Measurements from ENCODE around the gene TTLL5.

The TTLL5 gene

DNA sequence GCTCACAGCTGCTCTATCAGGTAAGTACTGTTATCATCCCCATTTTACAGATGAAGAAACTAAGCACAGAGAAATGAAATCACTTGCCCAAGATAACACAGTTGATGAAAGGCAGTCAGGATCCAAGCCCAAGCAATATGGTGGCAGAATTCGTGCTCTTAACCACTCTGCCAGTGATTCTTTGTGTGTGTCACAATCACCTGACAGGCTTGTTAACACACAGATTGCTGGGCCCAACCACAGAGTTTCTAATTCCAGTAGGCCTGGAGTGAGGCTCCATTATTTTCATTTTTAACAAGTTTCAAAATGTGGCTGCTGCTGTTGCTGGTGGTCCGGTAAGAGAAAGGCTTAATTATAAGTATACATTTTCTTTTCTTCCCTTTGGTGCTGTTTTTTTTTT lies 186.5 kb downstream of the TTLL5 start (continued):
- TF ChIP-seq, protein P1, sequence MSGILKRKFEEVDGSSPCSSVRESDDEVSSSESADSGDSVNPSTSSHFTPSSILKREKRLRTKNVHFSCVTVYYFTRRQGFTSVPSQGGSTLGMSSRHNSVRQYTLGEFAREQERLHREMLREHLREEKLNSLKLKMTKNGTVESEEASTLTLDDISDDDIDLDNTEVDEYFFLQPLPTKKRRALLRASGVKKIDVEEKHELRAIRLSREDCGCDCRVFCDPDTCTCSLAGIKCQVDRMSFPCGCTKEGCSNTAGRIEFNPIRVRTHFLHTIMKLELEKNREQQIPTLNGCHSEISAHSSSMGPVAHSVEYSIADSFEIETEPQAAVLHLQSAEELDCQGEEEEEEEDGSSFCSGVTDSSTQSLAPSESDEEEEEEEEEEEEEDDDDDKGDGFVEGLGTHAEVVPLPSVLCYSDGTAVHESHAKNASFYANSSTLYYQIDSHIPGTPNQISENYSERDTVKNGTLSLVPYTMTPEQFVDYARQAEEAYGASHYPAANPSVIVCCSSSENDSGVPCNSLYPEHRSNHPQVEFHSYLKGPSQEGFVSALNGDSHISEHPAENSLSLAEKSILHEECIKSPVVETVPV (CRISPR knock-in tag; IDR thresholded peaks at IDR 0.05) = no peak
- no peak for TF ChIP-seq ZNF8 (CRISPR knock-in tag; IDR thresholded peaks at IDR 0.05)
- TF ChIP-seq OSR1 (CRISPR knock-in tag; IDR thresholded peaks at IDR 0.05) = no peak

DNA sequence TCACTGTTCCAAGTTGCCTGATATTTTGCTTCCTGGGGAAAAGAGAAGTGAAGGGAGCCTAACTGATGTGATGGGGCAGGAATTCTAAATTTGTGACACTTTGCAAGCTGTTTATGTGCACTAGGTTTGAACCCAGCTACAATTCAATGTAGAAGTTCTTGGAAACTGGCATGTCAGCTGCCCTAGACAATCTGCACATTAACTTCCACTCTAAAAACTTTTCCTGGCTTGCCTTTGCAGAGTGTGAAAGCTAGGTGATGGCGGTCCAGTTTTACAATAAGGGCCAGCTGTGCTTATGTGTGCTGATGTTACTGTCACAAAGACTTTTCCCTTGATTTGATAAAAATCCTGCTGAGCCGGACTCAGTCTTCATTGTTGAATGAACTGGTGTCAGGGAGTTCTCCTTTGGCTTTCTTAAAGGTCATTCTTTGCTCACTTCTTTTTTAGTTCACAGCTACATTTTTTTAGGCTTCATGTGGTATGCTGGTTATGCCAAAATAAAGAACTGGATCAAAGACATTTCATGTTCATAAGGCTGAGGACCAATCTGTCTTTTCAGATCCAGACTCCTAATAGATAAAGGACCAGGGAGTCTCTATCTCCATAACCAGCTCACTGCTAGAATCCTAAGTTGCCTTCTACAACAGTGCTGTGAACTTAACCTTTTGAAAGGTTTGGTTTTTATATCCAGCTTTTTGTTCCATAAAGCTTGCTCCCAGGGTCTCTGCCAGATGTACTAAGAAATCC lies 187.3 kb downstream of the TTLL5 start:
- TF ChIP-seq ZNF8 (CRISPR knock-in tag; IDR thresholded peaks at IDR 0.05) (no peak), RARB (CRISPR knock-in tag; IDR thresholded peaks at IDR 0.05) (no peak), ZC3H10 (CRISPR knock-in tag; IDR thresholded peaks at IDR 0.05) (no peak), PPARA (CRISPR knock-in tag; IDR thresholded peaks at IDR 0.05; ENCODE audit: borderline replicate concordance) (no peak), SNAI2 (CRISPR knock-in tag; IDR thresholded peaks at IDR 0.05) (no peak), OSR1 (CRISPR knock-in tag; IDR thresholded peaks at IDR 0.05) (no peak), TOX (CRISPR knock-in tag; IDR thresholded peaks at IDR 0.05; ENCODE audit: borderline replicate concordance) (no peak), ZFP3 (CRISPR knock-in tag; IDR thresholded peaks at IDR 0.05) (no peak), BACH2 (CRISPR knock-in tag; IDR thresholded peaks at IDR 0.05; ENCODE audit: borderline replicate concordance) (no peak), ISL1 (CRISPR knock-in tag; IDR thresholded peaks at IDR 0.05) (no peak), ZNF565 (CRISPR knock-in tag; conservative IDR thresholded peaks at IDR 0.05; ENCODE audit: low read depth) (no peak), ZNF70 (CRISPR knock-in tag; IDR thresholded peaks at IDR 0.05) (no peak)
- TF ChIP-seq, protein P1 (CRISPR knock-in tag; IDR thresholded peaks at IDR 0.05) = no peak
- TF ChIP-seq, protein P2, sequence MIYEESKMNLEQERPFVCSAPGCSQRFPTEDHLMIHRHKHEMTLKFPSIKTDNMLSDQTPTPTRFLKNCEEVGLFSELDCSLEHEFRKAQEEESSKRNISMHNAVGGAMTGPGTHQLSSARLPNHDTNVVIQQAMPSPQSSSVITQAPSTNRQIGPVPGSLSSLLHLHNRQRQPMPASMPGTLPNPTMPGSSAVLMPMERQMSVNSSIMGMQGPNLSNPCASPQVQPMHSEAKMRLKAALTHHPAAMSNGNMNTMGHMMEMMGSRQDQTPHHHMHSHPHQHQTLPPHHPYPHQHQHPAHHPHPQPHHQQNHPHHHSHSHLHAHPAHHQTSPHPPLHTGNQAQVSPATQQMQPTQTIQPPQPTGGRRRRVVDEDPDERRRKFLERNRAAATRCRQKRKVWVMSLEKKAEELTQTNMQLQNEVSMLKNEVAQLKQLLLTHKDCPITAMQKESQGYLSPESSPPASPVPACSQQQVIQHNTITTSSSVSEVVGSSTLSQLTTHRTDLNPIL (CRISPR knock-in tag; IDR thresholded peaks at IDR 0.05; ENCODE audit: low read depth) = no peak
- TF ChIP-seq, protein P3, sequence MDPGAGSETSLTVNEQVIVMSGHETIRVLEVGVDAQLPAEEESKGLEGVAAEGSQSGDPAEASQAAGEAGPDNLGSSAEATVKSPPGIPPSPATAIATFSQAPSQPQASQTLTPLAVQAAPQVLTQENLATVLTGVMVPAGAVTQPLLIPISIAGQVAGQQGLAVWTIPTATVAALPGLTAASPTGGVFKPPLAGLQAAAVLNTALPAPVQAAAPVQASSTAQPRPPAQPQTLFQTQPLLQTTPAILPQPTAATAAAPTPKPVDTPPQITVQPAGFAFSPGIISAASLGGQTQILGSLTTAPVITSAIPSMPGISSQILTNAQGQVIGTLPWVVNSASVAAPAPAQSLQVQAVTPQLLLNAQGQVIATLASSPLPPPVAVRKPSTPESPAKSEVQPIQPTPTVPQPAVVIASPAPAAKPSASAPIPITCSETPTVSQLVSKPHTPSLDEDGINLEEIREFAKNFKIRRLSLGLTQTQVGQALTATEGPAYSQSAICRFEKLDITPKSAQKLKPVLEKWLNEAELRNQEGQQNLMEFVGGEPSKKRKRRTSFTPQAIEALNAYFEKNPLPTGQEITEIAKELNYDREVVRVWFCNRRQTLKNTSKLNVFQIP (CRISPR knock-in tag; IDR thresholded peaks at IDR 0.05; ENCODE audit: borderline replicate concordance, low read depth) = no peak
- no peak for ATAC-seq

DNA sequence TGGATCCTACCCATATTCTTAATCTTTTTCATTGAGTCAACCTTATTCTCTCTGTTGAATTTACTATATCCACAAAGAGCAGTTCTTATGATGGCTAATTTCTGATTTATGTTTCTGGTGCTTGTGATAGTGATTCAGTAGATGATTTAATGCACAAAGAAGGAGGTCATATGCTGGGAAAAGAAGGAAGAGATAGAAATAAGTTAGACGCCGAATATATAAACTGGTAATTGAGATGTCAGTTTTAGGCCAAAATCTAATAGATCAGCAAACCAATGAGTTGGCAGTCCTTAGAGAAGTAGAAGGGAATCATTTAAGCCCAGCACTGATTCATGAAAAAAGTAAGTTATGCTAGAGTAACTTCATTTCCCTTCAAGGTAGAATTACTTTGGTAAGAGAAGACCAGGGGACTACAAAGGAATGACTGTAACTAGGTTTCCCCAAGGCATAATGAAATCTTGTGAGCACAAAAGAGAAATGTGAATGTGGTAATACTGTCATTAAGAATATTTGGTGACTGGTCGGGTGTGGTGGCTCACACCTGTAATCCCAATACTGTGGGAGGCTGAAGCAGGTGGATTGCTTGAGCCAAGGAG lies 188.4 kb downstream of the TTLL5 start:
- TF ChIP-seq ISL1 (CRISPR knock-in tag; IDR thresholded peaks at IDR 0.05) = peak; percentile 65
- TF ChIP-seq, protein P4, sequence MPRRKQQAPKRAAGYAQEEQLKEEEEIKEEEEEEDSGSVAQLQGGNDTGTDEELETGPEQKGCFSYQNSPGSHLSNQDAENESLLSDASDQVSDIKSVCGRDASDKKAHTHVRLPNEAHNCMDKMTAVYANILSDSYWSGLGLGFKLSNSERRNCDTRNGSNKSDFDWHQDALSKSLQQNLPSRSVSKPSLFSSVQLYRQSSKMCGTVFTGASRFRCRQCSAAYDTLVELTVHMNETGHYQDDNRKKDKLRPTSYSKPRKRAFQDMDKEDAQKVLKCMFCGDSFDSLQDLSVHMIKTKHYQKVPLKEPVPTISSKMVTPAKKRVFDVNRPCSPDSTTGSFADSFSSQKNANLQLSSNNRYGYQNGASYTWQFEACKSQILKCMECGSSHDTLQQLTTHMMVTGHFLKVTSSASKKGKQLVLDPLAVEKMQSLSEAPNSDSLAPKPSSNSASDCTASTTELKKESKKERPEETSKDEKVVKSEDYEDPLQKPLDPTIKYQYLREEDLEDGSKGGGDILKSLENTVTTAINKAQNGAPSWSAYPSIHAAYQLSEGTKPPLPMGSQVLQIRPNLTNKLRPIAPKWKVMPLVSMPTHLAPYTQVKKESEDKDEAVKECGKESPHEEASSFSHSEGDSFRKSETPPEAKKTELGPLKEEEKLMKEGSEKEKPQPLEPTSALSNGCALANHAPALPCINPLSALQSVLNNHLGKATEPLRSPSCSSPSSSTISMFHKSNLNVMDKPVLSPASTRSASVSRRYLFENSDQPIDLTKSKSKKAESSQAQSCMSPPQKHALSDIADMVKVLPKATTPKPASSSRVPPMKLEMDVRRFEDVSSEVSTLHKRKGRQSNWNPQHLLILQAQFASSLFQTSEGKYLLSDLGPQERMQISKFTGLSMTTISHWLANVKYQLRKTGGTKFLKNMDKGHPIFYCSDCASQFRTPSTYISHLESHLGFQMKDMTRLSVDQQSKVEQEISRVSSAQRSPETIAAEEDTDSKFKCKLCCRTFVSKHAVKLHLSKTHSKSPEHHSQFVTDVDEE (CRISPR knock-in tag; IDR thresholded peaks at IDR 0.05) = no peak
- TF ChIP-seq, protein P2 (CRISPR knock-in tag; IDR thresholded peaks at IDR 0.05; ENCODE audit: low read depth) = peak; percentile 47; the same call in 1 of the 2 replicates
- TF ChIP-seq ZNF565 (CRISPR knock-in tag; conservative IDR thresholded peaks at IDR 0.05; ENCODE audit: low read depth) = no peak
- no peak for ATAC-seq

Measured in SK-N-SH treated with all-trans-retinoic acid at 6 μM for 48 hours (cell line).